Transverse colon (tissue), 3 donors: Measurements from ENCODE around the gene SEPHS1.

Source experiments
- EP300 ChIP-seq: sonication (generic); formaldehyde crosslinking; IDR thresholded peaks from one replicate; pipeline ENCODE4 v1.6.1; 2017; ENCODE audit warnings: antibody characterized with exemption, low read depth
- POLR2A ChIP-seq: fragments of 450-650 bp; IDR thresholded peaks from one replicate; pipeline ENCODE4 v1.6.1; 2016; ENCODE audit warnings: antibody characterized with exemption, mild to moderate bottlenecking, moderate library complexity
- TF ChIP-seq, protein P1 (sequence below), 5 experiments: fragments of 200-600 bp in 3 of 5; fragments of 450-650 bp in 2 of 5; sonication (generic) in 3 of 5; IDR thresholded peaks; 1 replicate in 2 of 5; 2 replicates in 3 of 5; pipeline ENCODE4 v1.5.1; 2016 to 2017; ENCODE audit warnings: antibody characterized with exemption in 5 of 5, inconsistent platforms in 3 of 5, mild to moderate bottlenecking in 2 of 5, moderate library complexity in 1 of 5

DNA sequence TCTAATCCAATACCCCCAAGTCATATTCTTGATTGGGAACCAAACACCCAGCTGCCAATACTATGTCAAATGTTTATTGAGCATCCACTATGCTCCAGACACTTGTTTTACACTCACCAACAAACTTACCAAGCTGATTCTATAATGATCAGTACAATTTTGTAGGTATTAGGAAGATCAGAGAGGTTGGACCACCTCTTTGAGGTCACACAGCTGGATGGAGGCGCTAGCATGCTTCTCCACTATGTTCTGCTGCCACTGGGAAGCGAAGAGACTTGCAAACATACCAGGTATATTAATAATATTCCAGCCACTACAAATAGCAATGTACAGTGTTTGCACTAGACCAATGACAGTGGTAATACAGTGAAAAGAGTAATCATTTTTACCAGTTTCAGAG is 25.6 kb upstream of the SEPHS1 start:
- TF ChIP-seq, protein P1, sequence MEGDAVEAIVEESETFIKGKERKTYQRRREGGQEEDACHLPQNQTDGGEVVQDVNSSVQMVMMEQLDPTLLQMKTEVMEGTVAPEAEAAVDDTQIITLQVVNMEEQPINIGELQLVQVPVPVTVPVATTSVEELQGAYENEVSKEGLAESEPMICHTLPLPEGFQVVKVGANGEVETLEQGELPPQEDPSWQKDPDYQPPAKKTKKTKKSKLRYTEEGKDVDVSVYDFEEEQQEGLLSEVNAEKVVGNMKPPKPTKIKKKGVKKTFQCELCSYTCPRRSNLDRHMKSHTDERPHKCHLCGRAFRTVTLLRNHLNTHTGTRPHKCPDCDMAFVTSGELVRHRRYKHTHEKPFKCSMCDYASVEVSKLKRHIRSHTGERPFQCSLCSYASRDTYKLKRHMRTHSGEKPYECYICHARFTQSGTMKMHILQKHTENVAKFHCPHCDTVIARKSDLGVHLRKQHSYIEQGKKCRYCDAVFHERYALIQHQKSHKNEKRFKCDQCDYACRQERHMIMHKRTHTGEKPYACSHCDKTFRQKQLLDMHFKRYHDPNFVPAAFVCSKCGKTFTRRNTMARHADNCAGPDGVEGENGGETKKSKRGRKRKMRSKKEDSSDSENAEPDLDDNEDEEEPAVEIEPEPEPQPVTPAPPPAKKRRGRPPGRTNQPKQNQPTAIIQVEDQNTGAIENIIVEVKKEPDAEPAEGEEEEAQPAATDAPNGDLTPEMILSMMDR (IDR thresholded peaks at IDR 0.05) = no peak
- TF ChIP-seq POLR2A (no peak), EP300 (no peak)
